Spinal cord (tissue), 10 donors: ENCODE results near the gene BRAF. TPM values are rescaled to one million over a fixed set of nuclear protein-coding genes. Genes with fewer than 3 reads are reported as not detected.
"Not testable (repeated sequence)": the region's sequence is repeated elsewhere in the genome, so short reads cannot be mapped to it uniquely, and the experiment has no call there.

Source experiments
- DNase-seq, 6 donors: peaks; one replicate each; pipeline versions ENCODE4 v3.0.0 to v3.0.0-alpha.2; 2013 to 2015; ENCODE audit warnings: low spot score in 6 of 6, low read depth in 4 of 6
- H3K27ac ChIP-seq: one replicate; pipeline ENCODE4 v1.5.1; 2013; ENCODE audit warnings: low read depth, low read length, control low read depth
- H3K27me3 ChIP-seq: one replicate; pipeline ENCODE4 v1.6.1; 2013; ENCODE audit warnings: low read length; ENCODE audit not compliant: control insufficient read depth, insufficient read depth
- H3K36me3 ChIP-seq: one replicate; pipeline ENCODE4 v1.6.1; 2013; ENCODE audit warnings: low read length; ENCODE audit not compliant: control insufficient read depth, insufficient read depth
- H3K4me1 ChIP-seq: one replicate; pipeline ENCODE4 v1.6.1; 2013; ENCODE audit warnings: low read length; ENCODE audit not compliant: control insufficient read depth, insufficient read depth
- H3K4me3 ChIP-seq: one replicate; pipeline ENCODE4 v1.5.1; 2013; ENCODE audit warnings: low read depth, low read length, control low read depth
- H3K9me3 ChIP-seq: one replicate; pipeline ENCODE4 v1.6.1; 2013; ENCODE audit warnings: low read length; ENCODE audit not compliant: control insufficient read depth, insufficient read depth
- WGBS: methylation state at CpG from one replicate; pipeline ENCODE4 v1.1.5; 2013; ENCODE audit warnings: missing lambda C conversion rate; ENCODE audit not compliant: insufficient coverage; 5-methylcytosine and 5-hydroxymethylcytosine counted together
- polyA plus RNA-seq, 2 donors: library from polyadenylated mRNA; unstranded; fragments of 120-200 nt; gene quantifications; one replicate each; pipeline ENCODE4 v1.2.1, GENCODE V29; 2013; ENCODE audit not compliant: insufficient read length in 2 of 2
- total RNA-seq, 2 donors: library from RNA; depleted of rRNA in 1 of 2; stranded (reverse); fragments of 120-200 nt in 1 of 2; fragments of >200 nt in 1 of 2; gene quantifications; one replicate each; pipeline versions ENCODE4 v1.2.3 to v1.2.4, GENCODE V29; 2013 to 2014
- donor health status: healthy.

Gene BRAF
- total and polyA plus RNA-seq, 4 donors: 21.7 to 71.4 (median 31.1) TPM

DNA sequence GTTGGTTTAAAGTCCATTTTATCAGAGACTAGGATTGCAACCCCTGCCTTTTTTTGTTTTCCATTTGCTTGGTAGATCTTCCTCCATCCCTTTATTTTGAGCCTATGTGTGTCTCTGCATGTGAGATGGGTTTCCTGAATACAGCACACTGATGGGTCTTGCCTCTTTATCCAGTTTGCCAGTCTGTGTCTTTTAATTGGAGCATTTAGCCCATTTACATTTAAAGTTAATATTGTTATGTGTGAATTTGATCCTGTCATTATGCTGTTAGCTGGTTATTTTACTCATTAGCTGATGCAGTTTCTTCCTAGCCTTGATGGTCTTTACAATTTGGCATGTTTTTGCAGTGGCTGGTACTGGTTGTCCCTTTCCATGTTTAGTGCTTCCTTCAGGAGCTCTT, 212.3 kb downstream of the BRAF start:
- H3K9me3 ChIP-seq, H3K36me3 ChIP-seq, H3K4me3 ChIP-seq, H3K27ac ChIP-seq, DNase-seq, H3K4me1 ChIP-seq, H3K27me3 ChIP-seq: not testable (repeated sequence)

DNA sequence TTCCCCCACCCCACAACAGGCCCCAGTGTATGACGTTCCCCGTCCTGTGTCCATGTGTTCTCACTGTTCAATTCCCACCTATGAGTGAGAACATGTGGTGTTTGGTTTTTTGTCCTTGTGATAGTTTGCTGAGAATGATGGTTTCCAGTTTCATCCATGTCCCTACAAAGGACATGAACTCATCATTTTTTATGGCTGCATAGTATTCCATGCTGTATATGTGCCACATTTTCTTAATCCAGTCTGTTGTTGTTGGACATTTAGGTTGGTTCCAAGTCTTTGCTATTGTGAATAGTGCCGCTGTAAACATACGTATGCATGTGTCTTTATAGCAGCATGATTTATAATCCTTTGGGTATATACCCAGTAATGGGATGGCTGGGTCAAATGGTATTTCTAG, 216.0 kb downstream of the BRAF start:
- not testable (repeated sequence) for H3K9me3 ChIP-seq, H3K27me3 ChIP-seq, H3K4me1 ChIP-seq, H3K4me3 ChIP-seq, DNase-seq, H3K27ac ChIP-seq
- WGBS: no CpG with 5 or more reads among the region's 4 CpGs
- peaks cover 18% of the 10 kb centered on the region for H3K36me3 ChIP-seq

DNA sequence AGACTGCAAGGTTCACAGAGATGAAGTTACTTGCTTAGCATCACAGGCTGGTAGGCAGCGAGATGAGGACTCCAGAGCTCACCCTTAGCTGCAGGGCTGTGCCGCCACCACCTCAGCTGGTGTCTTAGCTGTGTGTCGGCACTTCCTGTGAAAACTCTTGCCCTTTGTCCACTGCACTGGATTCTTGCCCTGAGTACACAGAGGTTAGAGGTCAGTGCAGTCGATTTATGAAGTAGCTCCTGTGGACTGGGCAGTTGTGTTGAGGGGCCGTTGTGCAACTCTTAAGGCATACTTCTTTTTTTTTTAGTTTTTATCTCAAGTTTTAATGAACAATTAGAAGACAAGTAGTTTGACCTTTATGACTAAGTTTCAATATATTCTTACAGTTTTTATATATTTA, 217.6 kb downstream of the BRAF start:
- Histone ChIP-seq H3K9me3 (no peaks in the 10 kb centered on the region), H3K27ac (no peak overlapping the region), H3K27me3 (no peaks in the 10 kb centered on the region), H3K36me3 (peaks cover 24% of the 10 kb centered on the region), H3K4me1 (no peaks in the 10 kb centered on the region), H3K4me3 (no peak overlapping the region)
- WGBS: 92% methylated on average over 3 of the region's 5 CpGs
- DNase-seq: no peak

DNA sequence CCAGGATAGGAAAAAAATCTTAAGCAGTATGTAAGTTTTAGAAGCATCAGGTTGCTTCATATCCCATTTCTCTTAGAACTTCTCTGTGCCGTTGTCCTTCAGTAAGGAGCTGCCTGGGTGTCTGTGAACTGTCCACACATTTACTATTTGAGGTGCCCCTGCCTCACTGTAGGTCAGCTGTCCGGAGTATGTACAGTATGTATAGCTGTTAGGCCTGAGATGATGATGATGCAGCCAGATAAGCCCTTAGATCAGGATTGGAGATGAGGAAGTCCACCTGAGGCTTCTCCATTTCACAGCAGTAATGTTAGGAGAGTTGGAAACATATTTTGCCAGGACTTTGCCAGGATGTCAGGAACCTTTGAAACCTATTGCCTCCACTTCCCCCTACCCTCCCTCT, 220.5 kb downstream of the BRAF start:
- DNase-seq: no peak
- 100% methylated on average over 1 of the region's 2 CpGs for WGBS

DNA sequence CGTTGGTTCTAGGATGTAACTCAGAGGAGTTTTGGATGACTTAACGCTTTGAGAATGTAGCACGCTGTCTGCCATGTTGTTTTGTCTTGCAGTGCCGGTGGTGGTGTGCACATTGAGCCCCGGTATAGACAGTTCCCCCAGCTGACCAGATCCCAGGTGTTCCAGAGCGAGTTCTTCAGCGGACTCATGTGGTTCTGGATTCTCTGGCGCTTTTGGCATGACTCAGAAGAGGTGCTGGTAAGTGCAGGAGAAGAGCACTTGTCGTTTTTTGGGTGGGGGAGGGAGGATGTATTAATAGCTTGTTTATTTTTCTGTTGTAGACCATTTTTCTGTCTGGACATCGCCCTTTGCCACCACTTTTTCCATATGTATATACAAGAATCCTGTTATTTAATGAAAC, 222.0 kb downstream of the BRAF start:
- no peak overlapping the region for H3K4me3 ChIP-seq
- H3K27ac ChIP-seq: no peak overlapping the region
- H3K36me3 ChIP-seq: peaks cover 24% of the 10 kb centered on the region
- WGBS: 93% methylated on average over 9 of the region's 10 CpGs
- peaks cover 7% of the 10 kb centered on the region for H3K4me1 ChIP-seq
- no peaks in the 10 kb centered on the region for H3K9me3 ChIP-seq
- DNase-seq: no peak
- no peaks in the 10 kb centered on the region for H3K27me3 ChIP-seq

More for the DNA sequence above, 220.5 kb downstream of the BRAF start:
- no peak overlapping the region for H3K4me3 ChIP-seq
- no peaks in the 10 kb centered on the region for H3K27me3 ChIP-seq
- H3K9me3 ChIP-seq: no peaks in the 10 kb centered on the region
- H3K27ac ChIP-seq: no peak overlapping the region
- no peaks in the 10 kb centered on the region for H3K4me1 ChIP-seq
- peaks cover 24% of the 10 kb centered on the region for H3K36me3 ChIP-seq

DNA sequence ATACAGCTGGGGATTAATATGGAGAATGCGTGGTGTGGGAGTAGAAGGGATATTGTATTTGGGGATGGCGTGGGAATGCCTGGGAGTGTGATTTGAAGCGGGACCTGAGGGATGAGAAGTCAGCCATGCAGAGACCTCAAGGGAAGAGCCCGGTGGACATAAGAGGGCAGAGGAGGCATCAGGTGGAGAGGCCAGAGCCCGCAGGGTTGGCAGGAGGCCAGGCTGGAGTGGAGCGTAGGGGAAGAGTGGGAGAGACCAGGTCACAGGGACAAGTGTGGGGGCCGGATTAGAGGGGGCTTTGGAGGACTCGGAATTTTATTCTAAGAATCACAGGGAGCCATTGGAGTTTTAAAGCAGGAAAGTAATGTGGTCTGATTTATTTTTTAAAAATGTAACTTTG, 226.3 kb downstream of the BRAF start:
- no peak overlapping the region for H3K4me3 ChIP-seq
- H3K36me3 ChIP-seq: peaks cover 9% of the 10 kb centered on the region
- no peak for DNase-seq
- H3K9me3 ChIP-seq: no peaks in the 10 kb centered on the region
- H3K27me3 ChIP-seq: no peaks in the 10 kb centered on the region
- H3K27ac ChIP-seq: no peak overlapping the region
- WGBS: 81% methylated on average over 8 of the region's 8 CpGs
- peaks cover 26% of the 10 kb centered on the region for H3K4me1 ChIP-seq

DNA sequence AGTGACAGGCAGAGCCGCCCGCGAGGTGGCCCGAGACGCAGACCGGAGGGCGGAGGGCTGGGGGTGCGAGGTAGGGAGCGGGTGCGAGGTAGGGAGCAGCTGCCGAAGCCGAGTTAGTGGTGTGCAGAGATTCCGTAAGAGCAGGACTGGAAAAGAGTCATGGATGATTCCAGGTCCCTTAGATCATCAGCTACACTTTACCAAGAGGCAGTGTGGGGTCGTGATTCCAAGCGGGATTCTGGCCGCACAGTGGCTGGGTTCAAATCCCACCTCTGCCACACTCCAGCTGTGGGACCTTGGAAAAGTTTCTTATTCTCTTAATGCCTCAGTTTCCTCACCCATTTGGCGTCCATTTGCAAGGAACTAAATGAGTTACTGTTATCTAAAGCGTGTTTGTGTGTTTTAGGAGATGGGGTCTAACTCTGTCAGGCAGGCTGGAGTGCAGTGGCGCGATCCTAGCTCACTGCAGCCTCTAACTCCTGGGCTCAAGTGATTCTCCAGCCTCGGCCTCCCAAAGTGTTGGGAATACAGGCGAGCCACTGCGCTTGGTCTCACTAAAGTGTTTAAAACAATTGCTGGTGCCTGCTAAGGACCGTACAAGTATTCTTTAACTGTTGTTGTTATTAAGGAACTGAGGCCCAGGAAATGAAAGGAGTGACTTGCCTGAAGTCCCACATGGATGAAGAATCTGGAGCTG, 227.1 kb downstream of the BRAF start:
- H3K27me3 ChIP-seq: no peaks in the 10 kb centered on the region
- 29% methylated on average over 24 of the region's 24 CpGs for WGBS
- H3K27ac ChIP-seq: peak overlapping the region; percentile 99
- peak overlapping the region; percentile 87 for H3K4me3 ChIP-seq
- peaks cover 8% of the 10 kb centered on the region for H3K36me3 ChIP-seq
- peaks cover 26% of the 10 kb centered on the region for H3K4me1 ChIP-seq
- no peak for DNase-seq
- H3K9me3 ChIP-seq: no peaks in the 10 kb centered on the region

DNA sequence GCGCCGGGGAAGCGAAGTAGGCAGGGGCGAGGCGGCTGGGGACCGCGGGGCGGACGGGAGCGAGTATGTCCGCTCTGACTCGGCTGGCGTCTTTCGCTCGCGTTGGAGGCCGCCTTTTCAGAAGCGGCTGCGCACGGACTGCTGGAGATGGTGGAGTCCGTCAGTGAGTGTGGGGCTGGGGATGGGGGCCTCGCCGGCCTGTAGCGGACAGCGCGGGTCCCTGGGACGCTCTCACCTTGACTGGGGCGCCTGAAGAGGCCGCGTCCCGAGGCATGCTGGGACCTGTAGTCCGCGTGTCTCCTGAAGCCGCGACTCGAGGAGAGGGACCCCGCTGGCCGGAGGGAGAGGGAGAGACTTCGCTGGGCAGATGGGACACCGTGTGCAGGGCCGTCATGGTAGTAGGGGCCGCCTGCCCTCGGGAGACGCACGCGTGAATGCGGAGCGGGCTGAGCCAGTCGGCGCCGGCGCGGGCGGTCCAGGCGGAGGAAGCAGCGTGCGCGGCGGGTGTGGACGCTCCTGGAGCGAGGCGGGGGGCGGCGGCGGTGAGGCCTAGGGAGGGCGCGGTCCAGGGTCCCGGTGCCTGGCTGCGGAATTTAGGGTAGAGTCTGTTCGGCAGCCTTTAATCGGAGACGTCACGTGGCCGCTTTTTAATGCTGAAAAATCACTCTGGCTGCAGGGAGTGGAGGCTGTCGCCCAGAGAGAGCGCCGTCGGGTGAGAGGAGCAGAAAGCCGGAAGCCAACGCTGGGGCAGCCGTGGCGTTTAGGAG, 227.9 kb downstream of the BRAF start, which contains the start of gene NDUFB2:
TSS of gene NDUFB2 (plus strand) at position 29 of the 767 bp plus-strand sequence. CDS start at position 66, 37 bp downstream.
- Histone ChIP-seq H3K9me3 (no peaks in the 10 kb centered on the region), H3K4me3 (peak within 1 kb of the TSS; percentile 87), H3K27me3 (no peaks in the 10 kb centered on the region), H3K4me1 (peaks cover 26% of the 10 kb centered on the region), H3K36me3 (peaks cover 11% of the 10 kb centered on the region), H3K27ac (peak within 1 kb of the TSS; percentile 99)
- peak in 4 of 6 donors; percentile 79 to 96 (median 94) for DNase-seq
- WGBS: under 1% methylated on average over 82 of the region's 82 CpGs

DNA sequence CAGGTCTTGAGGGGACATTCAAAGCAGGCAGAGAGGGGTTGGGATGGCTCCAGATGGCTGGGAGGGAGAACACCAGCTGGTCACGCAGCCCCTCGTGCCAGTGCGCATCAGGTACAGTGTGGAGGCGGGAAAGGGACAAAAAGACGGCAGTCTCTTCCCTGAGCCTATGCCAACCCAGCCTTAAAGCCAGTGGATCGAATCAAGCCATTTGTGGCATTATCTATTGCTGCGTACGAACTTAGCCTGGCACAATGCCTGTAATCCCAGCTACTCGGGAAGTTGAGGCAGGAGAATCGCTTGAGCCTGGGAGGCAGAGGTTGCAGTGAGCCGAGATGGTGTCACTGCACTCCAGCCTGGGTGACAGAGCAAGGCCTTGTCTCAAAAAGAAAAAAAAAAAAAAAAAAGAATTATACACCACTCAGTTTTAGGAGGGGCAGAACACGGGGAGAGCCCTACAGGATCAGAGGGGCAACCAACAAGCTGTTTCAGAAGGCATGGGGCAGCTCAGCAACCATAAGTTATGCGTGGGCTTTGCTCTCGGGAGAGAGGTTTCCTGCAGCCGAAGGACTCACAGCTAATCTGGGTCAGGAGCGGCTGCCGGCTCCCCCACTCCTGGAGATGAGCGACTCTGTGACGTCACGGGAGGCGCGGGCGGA, 228.6 kb downstream of the BRAF start:
- H3K4me1 ChIP-seq: peaks cover 26% of the 10 kb centered on the region
- H3K36me3 ChIP-seq: peaks cover 18% of the 10 kb centered on the region
- 10% methylated on average over 20 of the region's 23 CpGs for WGBS
- peak overlapping the region; percentile 87 for H3K4me3 ChIP-seq
- H3K27me3 ChIP-seq: no peaks in the 10 kb centered on the region
- no peaks in the 10 kb centered on the region for H3K9me3 ChIP-seq
- DNase-seq: peak; percentile 87 to 98 (median 89)
- H3K27ac ChIP-seq: peak overlapping the region; percentile 99
